HepG2 (cell line): ENCODE data around the gene S100A13. TPM values are rescaled to one million over a fixed set of nuclear protein-coding genes. Genes with fewer than 3 reads are reported as not detected.

Experiments
- ATAC-seq: fragments of 200-7000 bp; cut with Tn5 transposase; 3 replicates; pipeline ENCODE4 v1.9.1; 2020; ENCODE audit warnings: mild to moderate bottlenecking, moderate library complexity
- BruUV-seq: library from RNA; stranded (reverse); fragments of 400-500 nt; replicated peaks from 2 replicates; lab custom pipeline; 2021; lab: Mats Ljungman, UMichigan
- CTCF ChIA-PET: fragments of 300-600 bp; formaldehyde crosslinking; extraction: SDS; loops from one replicate; lab custom pipeline; 2021; ENCODE audit warnings: low total read pairs, inconsistent platforms, low intra/inter-chr PET ratio; lab: Yijun Ruan, JAX
- POLR2A ChIA-PET: fragments of 350-600 bp; sonication (Branson Sonifier 250); formaldehyde crosslinking; loops from one replicate; lab custom pipeline; 2020; ENCODE audit warnings: antibody characterized with exemption, inconsistent platforms; lab: Yijun Ruan, JAX
- DNase-seq: peaks from one replicate; pipeline ENCODE4 v3.0.0-alpha.2; 2015; ENCODE audit warnings: low spot score
- FAIRE-seq: peaks from 3 replicates; lab custom pipeline; 2011; peaks lifted over from hg19 to GRCh38; lab: Jason Lieb, UNC
- H2AFZ ChIP-seq: one replicate; pipeline ENCODE4 v1.6.1; 2011; ENCODE audit warnings: low read length, inconsistent platforms
- H3K27ac ChIP-seq: fragments of 300-600 bp; 3 replicates; pipeline ENCODE4 v1.8.0; 2011; ENCODE audit warnings: mixed run types, mild to moderate bottlenecking, mixed read lengths, low read length, inconsistent platforms; ENCODE audit not compliant: insufficient read depth; ENCODE audit errors: extremely low read length
- H3K27me3 ChIP-seq, 2 experiments: fragments of 200-600 bp in 1 of 2; 2 replicates in 1 of 2; 3 replicates in 1 of 2; pipeline versions ENCODE4 v1.6.0 to v1.8.0; 2011; ENCODE audit warnings: low read length in 2 of 2, mild to moderate bottlenecking in 2 of 2, moderate library complexity in 2 of 2, inconsistent platforms in 1 of 2; ENCODE audit not compliant: insufficient read depth in 2 of 2, control insufficient read depth in 1 of 2
- H3K36me3 ChIP-seq, 2 experiments: fragments of 200-600 bp in 1 of 2; replicated peaks in 1 of 2; 2 replicates in 1 of 2; 3 replicates in 1 of 2; pipeline versions ENCODE4 v1.5.1 to v1.8.0; 2011; ENCODE audit warnings: low read length in 2 of 2, inconsistent platforms in 1 of 2; ENCODE audit not compliant: insufficient read depth in 2 of 2, control insufficient read depth in 1 of 2
- H3K4me1 ChIP-seq: 2 replicates; pipeline ENCODE4 v1.5.1; 2012; ENCODE audit warnings: low read length, inconsistent platforms; ENCODE audit not compliant: insufficient read depth
- H3K4me2 ChIP-seq: 2 replicates; pipeline ENCODE4 v1.6.0; 2011; ENCODE audit warnings: low read depth, low read length, inconsistent platforms
- H3K4me3 ChIP-seq, 3 experiments: fragments of 200-600 bp in 1 of 3; sonication (generic), shearing (Covaris generic) in 1 of 3; replicated peaks in 1 of 3; 2 replicates each; pipeline ENCODE4 v1.5.1; 2011 to 2016; ENCODE audit warnings: low read length in 3 of 3, inconsistent platforms in 2 of 3, low read depth in 2 of 3, mild to moderate bottlenecking in 2 of 3, control low read depth in 1 of 3, mixed read lengths in 1 of 3; ENCODE audit not compliant: insufficient read depth in 1 of 3
- H3K79me2 ChIP-seq: one replicate; pipeline ENCODE4 v1.6.1; 2011; ENCODE audit warnings: low read length, inconsistent platforms; ENCODE audit not compliant: insufficient read depth
- H3K9ac ChIP-seq: 2 replicates; pipeline ENCODE4 v1.6.0; 2011; ENCODE audit warnings: mild to moderate bottlenecking, low read depth, low read length, inconsistent platforms; ENCODE audit not compliant: insufficient read depth
- H3K9me3 ChIP-seq: 2 replicates; pipeline ENCODE4 v1.5.1; 2012; ENCODE audit warnings: mild to moderate bottlenecking, low read length
- H4K20me1 ChIP-seq: 2 replicates; pipeline ENCODE4 v1.6.0; 2011; ENCODE audit warnings: inconsistent platforms, mild to moderate bottlenecking, low read length, moderate library complexity; ENCODE audit not compliant: insufficient read depth
- AKAP8 ChIP-seq: sonication (generic); formaldehyde crosslinking; IDR thresholded peaks from 2 replicates; pipeline ENCODE4 v1.5.1; 2020; ENCODE audit warnings: mild to moderate bottlenecking, missing genetic modification reagents
- BCLAF1 ChIP-seq: fragments of 450-650 bp; IDR thresholded peaks from 2 replicates; pipeline ENCODE4 v1.6.1; 2017; ENCODE audit warnings: mild to moderate bottlenecking
- CC2D1A ChIP-seq: sonication (generic); formaldehyde crosslinking; IDR thresholded peaks from 2 replicates; pipeline ENCODE4 v1.8.1; 2023; ENCODE audit warnings: mild to moderate bottlenecking, missing genetic modification reagents
- NFKB2 ChIP-seq: sonication (generic); formaldehyde crosslinking; IDR thresholded peaks from 2 replicates; pipeline ENCODE4 v1.4.0; 2020; ENCODE audit warnings: missing genetic modification reagents, borderline replicate concordance
- NFYC ChIP-seq: IDR thresholded peaks from 2 replicates; pipeline ENCODE4 v1.6.1; 2016; ENCODE audit warnings: missing genetic modification reagents, missing compliant biosample characterization
- POLR2AphosphoS2 ChIP-seq: IDR thresholded peaks from 2 replicates; pipeline ENCODE4 v1.6.1; 2011; ENCODE audit warnings: low read depth, low read length, improper control_type of control experiment
- ZFP41 ChIP-seq: sonication (generic); formaldehyde crosslinking; IDR thresholded peaks from 2 replicates; pipeline ENCODE4 v1.4.0; 2020; ENCODE audit warnings: mild to moderate bottlenecking, missing genetic modification reagents, borderline replicate concordance
- WGBS: methylation state at CpG from one replicate; pipeline ENCODE4 v1.1.6; 2017; ENCODE audit warnings: low lambda C conversion rate; 5-methylcytosine and 5-hydroxymethylcytosine counted together
- in situ Hi-C: cut with HindIII; loops from 2 replicates; pipeline ENCODE4 v1.10.0; 2017; ENCODE audit warnings: low pct_unique_long_range_greater_than_20kb; ENCODE audit not compliant: extremely low pct_ligation_motif_present
- intact Hi-C: fragments of 100-400 bp; cut with micrococcal nuclease; formaldehyde crosslinking; loops from one replicate; pipeline ENCODE4 v1.10.0; 2022; ENCODE audit not compliant: unreplicated experiment
- polyA plus RNA-seq, 8 experiments: library from polyadenylated mRNA; depleted of rRNA in 3 of 8; stranded (reverse) in 7 of 8; unstranded in 1 of 8; fragments of >200 nt; fragmentation: Illumina TruSeq in 4 of 8; extraction: Trizol in 4 of 8; gene quantifications; 2 replicates each; pipeline versions ENCODE4 v1.2.1 to v1.2.3, GENCODE V29; 2011 to 2016; ENCODE audit warnings: low read depth in 4 of 8, missing spikeins in 1 of 8, mixed read lengths in 1 of 8; ENCODE audit not compliant: insufficient read depth in 1 of 8
- total RNA-seq, 5 experiments: library from RNA; depleted of rRNA; stranded (reverse); fragments of >200 nt; fragmentation: Illumina TruSeq; extraction: Trizol; gene quantifications; 2 replicates each; pipeline ENCODE4 v1.2.3, GENCODE V29; 2016; ENCODE audit warnings: low read depth in 1 of 5
- TF ChIP-seq, protein P1 (sequence below): sonication (generic); formaldehyde crosslinking; IDR thresholded peaks from 2 replicates; pipeline ENCODE4 v1.8.1; 2022; ENCODE audit warnings: low read depth, mild to moderate bottlenecking, missing genetic modification reagents

S100A13 gene
- total and polyA plus RNA-seq, 2 of the 13 experiments (the other 11 are each of a cell fraction or from before 2014, with no cell fraction given): 89.5 to 172 TPM

DNA sequence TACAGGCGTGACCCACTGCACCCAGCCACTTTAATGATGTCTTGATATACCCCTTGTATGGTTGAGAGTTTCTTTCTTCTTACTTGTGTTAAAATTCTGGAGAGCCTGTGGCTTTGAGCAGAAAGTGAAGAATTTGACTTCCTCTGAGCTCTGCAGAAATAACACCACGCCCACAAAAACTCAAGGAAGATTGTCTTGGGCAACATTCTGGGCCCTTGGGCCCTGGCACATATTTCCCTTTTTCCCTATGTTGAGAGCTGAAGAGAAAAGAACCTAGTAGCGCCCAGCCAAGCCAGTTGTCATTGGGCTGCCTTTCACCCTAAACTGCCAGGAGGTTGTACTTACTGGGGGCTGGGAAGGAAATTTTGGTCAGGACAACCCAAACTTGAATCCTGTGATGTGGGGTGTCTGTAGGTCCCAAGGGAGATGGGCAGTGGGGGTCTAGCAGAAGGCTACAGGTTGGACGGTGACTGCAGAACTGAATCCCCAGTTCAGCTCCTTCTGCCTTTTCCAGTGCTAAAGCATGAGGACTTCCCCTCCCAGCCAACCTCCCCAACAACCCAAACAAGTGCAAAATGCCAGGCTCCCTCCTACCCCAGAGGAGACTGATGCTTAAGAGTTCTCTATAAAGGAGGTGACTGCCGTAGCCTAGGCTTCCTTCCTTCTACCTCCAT lies 19.5 kb upstream of the S100A13 start:
- Histone ChIP-seq H3K27me3 (no peaks in the 10 kb centered on the region), H3K9ac (no peak overlapping the region), H3K36me3 (peaks cover 15 to 42% of the 10 kb centered on the region in 2 experiments), H3K4me1 (peaks cover 15% of the 10 kb centered on the region), H2AFZ (no peak overlapping the region), H3K79me2 (peaks cover 2% of the 10 kb centered on the region), H3K4me3 (no peak overlapping the region), H3K4me2 (no peak overlapping the region), H4K20me1 (no peaks in the 10 kb centered on the region; the same call in 1 of the 2 replicates), H3K9me3 (no peaks in the 10 kb centered on the region), H3K27ac (no peak overlapping the region)
- FAIRE-seq: no peak
- ChIA-PET POLR2A (interaction anchor here (1.3 to 4.6 kb wide), 5 partner anchors 12 to 75 kb away, joined by 6 to 36 read pairs (median 11); partner anchors contain the start of genes CHTOP, S100A1, S100A13 and SNAPIN), CTCF (no interaction called here)
- WGBS: 100% methylated on average over 5 of the region's 5 CpGs
- ATAC-seq: peak; percentile 5; the same call in 2 of the 3 replicates
- in situ Hi-C loops (no loop called here), intact Hi-C loops (no loop called here)
- BruUV-seq: TSS peak; percentile 2
- TF ChIP-seq BCLAF1 (no peak), AKAP8 (CRISPR knock-in tag) (0 out of 2 replicates have a peak, but pooled peaks have one; percentile 46), NFYC (CRISPR knock-in tag) (no peak), NFKB2 (CRISPR knock-in tag) (no peak), ZFP41 (CRISPR knock-in tag) (no peak), POLR2AphosphoS2 (peak; percentile 43; the same call in 1 of the 2 replicates), CC2D1A (CRISPR knock-in tag) (no peak)
- TF ChIP-seq, protein P1, sequence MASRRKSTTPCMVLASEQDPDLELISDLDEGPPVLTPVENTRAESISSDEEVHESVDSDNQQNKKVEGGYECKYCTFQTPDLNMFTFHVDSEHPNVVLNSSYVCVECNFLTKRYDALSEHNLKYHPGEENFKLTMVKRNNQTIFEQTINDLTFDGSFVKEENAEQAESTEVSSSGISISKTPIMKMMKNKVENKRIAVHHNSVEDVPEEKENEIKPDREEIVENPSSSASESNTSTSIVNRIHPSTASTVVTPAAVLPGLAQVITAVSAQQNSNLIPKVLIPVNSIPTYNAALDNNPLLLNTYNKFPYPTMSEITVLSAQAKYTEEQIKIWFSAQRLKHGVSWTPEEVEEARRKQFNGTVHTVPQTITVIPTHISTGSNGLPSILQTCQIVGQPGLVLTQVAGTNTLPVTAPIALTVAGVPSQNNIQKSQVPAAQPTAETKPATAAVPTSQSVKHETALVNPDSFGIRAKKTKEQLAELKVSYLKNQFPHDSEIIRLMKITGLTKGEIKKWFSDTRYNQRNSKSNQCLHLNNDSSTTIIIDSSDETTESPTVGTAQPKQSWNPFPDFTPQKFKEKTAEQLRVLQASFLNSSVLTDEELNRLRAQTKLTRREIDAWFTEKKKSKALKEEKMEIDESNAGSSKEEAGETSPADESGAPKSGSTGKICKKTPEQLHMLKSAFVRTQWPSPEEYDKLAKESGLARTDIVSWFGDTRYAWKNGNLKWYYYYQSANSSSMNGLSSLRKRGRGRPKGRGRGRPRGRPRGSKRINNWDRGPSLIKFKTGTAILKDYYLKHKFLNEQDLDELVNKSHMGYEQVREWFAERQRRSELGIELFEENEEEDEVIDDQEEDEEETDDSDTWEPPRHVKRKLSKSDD (CRISPR knock-in tag): 0 out of 2 replicates have a peak, but pooled peaks have one; percentile 23
- DNase-seq: no peak
